ENCODE data around the gene C1QTNF12.

GRCh38 chr1:1207571-1207892 lies 39.0 kb downstream of the C1QTNF12 start:
- TF ChIP-seq EP300 (IDR thresholded peaks at IDR 0.05; ENCODE audit: borderline replicate concordance) (no peak), MAX (IDR thresholded peaks at IDR 0.05) (no peak), CEBPB (IDR thresholded peaks at IDR 0.05) (no peak), ZBTB7A (IDR thresholded peaks at IDR 0.05; ENCODE audit: low read depth) (no peak)
